A673 (cell line): ENCODE results near the gene BBS9.

ENCODE experiments used
- CTCF ChIP-seq: fragments of 300-800, 200-600 bp; sonication (generic); conservative IDR thresholded peaks from 2 replicates; pipeline ENCODE4 v1.5.1; 2017; ENCODE audit warnings: low read depth, mild to moderate bottlenecking, antibody characterized with exemption, low read length, moderate library complexity, mixed read lengths
- EZH2 ChIP-seq: fragments of 200-600 bp; sonication (generic); IDR thresholded peaks from 2 replicates; pipeline ENCODE4 v1.6.1; 2017; ENCODE audit warnings: borderline replicate concordance, low read depth, mild to moderate bottlenecking, mixed read lengths, antibody characterized with exemption, low read length; ENCODE audit not compliant: poor library complexity, severe bottlenecking

- TF ChIP-seq CTCF (no peak), EZH2 (no peak)
These were observed 358.8 kb downstream of the BBS9 start for GRCh38 chr7:33487998-33488682.
